Activated CD4-positive, alpha-beta T cell treated with anti-CD3 and anti-CD28 coated beads for 4 hours (primary cell): ENCODE data around the gene DNAH17.

ENCODE experiments used
- DNase-seq, 2 donors: peaks; one replicate each; pipeline ENCODE4 v3.0.0-alpha.2; 2020

DNAH17 gene

GRCh38 chr17:78605886-78606285, 28.7 kb upstream of the DNAH17 start:
- DNase-seq: no peak

GRCh38 chr17:78605429-78605828, 28.2 kb upstream of the DNAH17 start:
- no peak for DNase-seq

GRCh38 chr17:78602246-78602645, 25.1 kb upstream of the DNAH17 start:
- no peak for DNase-seq

- no peak for DNase-seq
Observed at GRCh38 chr17:78601577-78602190, 24.5 kb upstream of the DNAH17 start.

GRCh38 chr17:78600181-78600721, 23.1 kb upstream of the DNAH17 start:
- DNase-seq: no peak

GRCh38 chr17:78599419-78599818, 22.2 kb upstream of the DNAH17 start:
- DNase-seq: no peak

- DNase-seq: no peak
Observed at GRCh38 chr17:78598013-78598471, 20.8 kb upstream of the DNAH17 start.

DNA sequence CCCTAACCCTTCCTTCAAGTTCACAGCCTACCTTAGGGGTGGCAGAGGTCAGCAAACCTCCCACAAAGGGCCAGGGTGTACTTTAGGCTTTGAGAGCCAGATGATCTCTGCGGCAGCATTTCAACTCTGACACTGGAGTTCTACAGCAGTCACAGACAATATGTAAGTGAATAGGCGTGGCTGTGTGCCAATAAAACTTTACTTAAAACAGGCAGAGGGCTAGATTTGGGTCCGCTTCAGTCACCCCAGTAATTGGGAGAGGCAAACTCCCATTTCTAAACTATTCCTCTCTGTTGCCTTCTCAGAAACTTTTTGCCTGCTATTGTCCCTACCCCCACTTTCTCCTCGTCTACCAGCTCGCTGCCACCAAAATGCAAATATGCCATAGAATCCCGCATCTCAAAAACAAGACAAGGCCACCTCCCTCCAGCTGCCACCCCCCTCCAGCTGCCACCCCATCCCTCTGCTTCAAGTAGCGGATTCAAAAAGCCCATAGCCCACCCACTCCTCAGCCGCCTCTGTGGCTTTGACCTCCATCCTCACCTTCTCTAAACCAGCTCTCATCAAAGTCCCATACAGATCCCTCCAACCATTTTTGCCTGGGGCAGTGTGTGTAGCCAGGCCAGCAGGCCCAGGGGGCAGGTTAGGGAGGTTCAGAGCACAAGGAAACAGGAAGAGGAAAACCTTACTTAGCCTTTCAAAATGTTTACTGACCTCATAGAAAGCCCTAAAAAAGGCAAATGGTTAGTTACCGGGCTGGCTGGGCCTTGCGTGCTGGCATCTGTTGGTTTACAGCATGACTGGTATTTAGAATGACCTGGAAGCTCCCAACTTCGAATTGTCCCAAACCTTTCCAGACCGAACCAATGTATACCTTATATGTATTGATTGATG, 19.9 kb upstream of the DNAH17 start:
- DNase-seq: no peak

- no peak for DNase-seq
Observed at GRCh38 chr17:78595135-78595810, 18.1 kb upstream of the DNAH17 start.

DNA sequence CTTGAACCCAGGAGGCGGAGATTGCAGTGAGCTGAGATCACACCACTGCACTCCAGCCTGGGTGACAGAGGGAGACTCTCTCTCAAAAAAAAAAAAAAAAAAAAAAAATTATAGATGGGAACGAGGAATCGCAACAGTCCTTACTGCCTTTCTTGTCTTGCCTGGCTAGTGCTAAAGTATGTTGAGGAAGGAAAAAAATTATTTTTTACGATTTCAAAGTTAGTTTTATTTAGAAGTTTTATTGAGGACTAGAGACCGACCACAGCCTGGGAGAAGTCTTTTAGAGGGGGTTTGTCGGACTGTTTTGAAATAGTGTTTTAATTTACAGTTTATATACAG, 15.8 kb upstream of the DNAH17 start:
- no peak for DNase-seq

- no peak for DNase-seq
Observed at GRCh38 chr17:78591263-78591671, 14.1 kb upstream of the DNAH17 start.

DNA sequence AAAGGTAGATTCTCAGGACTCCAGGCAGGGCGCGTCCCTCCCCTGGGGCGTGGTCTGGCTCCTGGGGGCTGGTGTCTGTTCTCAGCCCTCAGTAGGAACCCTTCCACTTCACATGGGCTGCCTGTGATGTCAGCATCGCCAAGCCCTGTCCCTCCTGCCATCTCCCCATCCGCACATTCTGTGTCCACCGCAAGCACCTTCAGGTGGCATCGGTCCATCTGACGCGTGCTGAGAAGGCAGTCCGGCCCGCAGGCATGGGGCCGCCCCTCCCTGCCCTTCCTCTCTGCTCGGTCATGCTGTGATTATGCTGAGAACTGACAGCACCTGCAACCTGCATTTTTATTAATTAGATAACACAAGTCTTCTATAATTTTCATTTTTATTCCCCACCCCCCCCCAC, 12.7 kb upstream of the DNAH17 start:
- DNase-seq: no peak

- no peak for DNase-seq
Observed at GRCh38 chr17:78589031-78589675, 12.0 kb upstream of the DNAH17 start.

- DNase-seq: no peak
Observed at GRCh38 chr17:78588258-78589030, 11.2 kb upstream of the DNAH17 start.

- no peak for DNase-seq
Observed at GRCh38 chr17:78585006-78585630, 7.9 kb upstream of the DNAH17 start.

DNA sequence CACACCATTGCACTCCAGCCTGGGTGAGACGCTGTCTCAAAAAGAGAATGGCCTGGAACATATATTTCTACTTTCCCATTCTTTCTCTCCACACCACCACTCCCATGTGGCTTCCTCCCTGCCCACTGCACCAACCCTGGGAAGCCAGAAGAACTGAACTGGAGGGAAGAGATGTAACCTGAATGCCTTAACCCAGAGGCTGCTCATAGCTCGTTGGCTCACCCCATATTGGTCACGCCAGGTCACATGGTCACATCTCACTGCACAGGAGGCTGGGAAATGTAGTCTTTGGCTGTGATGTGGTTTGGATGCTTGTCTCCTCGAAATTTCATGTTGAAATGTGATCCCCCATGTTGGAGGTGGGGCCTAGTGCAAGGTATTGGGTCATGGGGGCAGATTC, 5.9 kb upstream of the DNAH17 start:
- no peak for DNase-seq

- DNase-seq: no peak
Observed at GRCh38 chr17:78581304-78581703, 4.1 kb upstream of the DNAH17 start.

DNA sequence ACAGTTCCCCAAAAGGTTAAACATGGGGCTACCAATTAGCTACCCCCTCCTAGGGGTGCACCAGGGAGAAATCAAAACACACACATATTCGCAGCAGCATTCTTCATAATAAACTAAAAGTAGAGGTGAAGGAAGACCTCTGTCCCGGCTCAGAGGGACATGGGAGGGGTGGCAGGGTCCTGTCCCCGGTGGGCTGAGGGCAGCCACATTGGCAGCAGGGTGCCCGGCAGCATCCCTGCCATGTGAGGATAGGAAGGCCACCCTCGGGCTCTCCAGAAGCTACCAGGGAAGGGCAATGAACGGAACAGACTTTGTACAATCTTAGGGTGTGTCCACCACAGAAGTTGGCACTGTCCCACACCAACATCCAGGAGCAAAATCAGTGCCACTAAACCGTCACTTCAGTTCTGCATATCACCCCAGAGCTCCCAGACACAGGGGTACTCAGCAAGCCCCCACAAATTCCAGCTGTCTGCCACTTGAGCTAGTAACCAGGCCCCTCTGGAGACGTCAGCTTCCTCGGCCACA, 3.1 kb upstream of the DNAH17 start:
- DNase-seq: no peak

GRCh38 chr17:78576389-78577112, 645 bp downstream of the DNAH17 start:
- DNase-seq: no peak

DNA sequence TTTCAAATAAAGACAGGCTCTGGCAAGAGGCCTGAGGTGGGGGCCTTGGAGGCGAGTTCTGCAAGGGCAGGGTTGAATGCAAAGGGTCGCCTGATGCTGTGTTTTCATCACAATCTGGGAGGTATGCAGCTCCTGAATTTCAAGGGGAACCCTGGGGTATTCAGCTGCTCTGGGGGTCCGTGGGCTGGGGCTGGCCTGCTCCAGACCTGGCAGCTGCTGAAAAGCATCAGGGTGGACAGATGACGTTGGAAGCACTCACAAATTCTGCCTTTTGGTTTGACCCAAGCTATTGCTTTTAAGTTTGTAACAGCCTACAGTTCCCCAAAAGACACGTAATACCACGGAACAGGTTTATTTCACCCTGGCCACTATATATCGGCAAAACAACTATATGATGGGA, 1.3 kb downstream of the DNAH17 start:
- no peak for DNase-seq

DNA sequence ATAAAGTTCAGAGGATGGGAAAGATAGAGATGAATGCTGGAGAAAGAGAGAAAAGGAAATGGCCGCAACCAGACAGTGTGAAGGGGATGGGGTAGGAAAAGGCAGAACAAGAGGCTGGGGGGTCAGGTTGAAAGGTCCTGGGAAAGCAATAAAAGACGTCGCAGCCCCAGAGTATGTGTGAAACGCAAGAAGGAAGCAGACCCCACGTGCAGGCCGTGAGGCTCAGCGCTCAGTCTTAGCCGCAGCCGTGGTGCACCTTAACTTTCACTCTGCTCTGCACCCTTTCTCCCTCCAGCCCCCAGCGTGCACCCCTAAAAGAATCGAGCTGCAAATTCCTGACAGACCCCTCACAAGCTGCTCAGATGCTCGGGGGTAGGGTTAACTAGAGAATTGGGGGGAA, 1.9 kb downstream of the DNAH17 start:
- DNase-seq: no peak
